HG02884 (cell line): ENCODE measurements around the gene C1orf105.
"Not testable (repeated sequence)": the region's sequence is repeated elsewhere in the genome, so short reads cannot be mapped to it uniquely, and the experiment has no call there.

ENCODE experiments used
- ATAC-seq: cut with Tn5 transposase; IDR thresholded peaks from one replicate; pipeline ENCODE4 v1.9.1; 2021; ENCODE audit warnings: mild to moderate bottlenecking, moderate library complexity; ENCODE audit not compliant: unreplicated experiment

C1orf105 gene

GRCh38 chr1:172484252-172484651 is 63.8 kb downstream of the C1orf105 start:
- ATAC-seq: no peak

- no peak for ATAC-seq
These were observed 65.1 kb downstream of the C1orf105 start for GRCh38 chr1:172485626-172486025.

GRCh38 chr1:172486805-172487454 is 66.4 kb downstream of the C1orf105 start:
- ATAC-seq: no peak

- ATAC-seq: no peak
These were observed 67.1 kb downstream of the C1orf105 start for GRCh38 chr1:172487550-172487949.

- no peak for ATAC-seq
These were observed 67.9 kb downstream of the C1orf105 start for GRCh38 chr1:172488393-172488792.

GRCh38 chr1:172489847-172490246 is 69.4 kb downstream of the C1orf105 start:
- ATAC-seq: no peak

GRCh38 chr1:172492421-172492820 is 71.9 kb downstream of the C1orf105 start:
- no peak for ATAC-seq

- no peak for ATAC-seq
These were observed 73.7 kb downstream of the C1orf105 start for GRCh38 chr1:172494166-172494565.

- not testable (repeated sequence) for ATAC-seq
These were observed 75.6 kb downstream of the C1orf105 start for GRCh38 chr1:172496127-172496526.

GRCh38 chr1:172496678-172497077 is 76.2 kb downstream of the C1orf105 start:
- ATAC-seq: no peak

GRCh38 chr1:172497230-172497629 is 76.7 kb downstream of the C1orf105 start:
- no peak for ATAC-seq

GRCh38 chr1:172498857-172499256 is 78.4 kb downstream of the C1orf105 start:
- no peak for ATAC-seq

- no peak for ATAC-seq
These were observed 79.2 kb downstream of the C1orf105 start for GRCh38 chr1:172499636-172500141.

GRCh38 chr1:172500207-172500606 is 79.7 kb downstream of the C1orf105 start:
- no peak for ATAC-seq

GRCh38 chr1:172507741-172508140 is 87.3 kb downstream of the C1orf105 start:
- ATAC-seq: no peak

GRCh38 chr1:172510479-172510878 is 90.0 kb downstream of the C1orf105 start:
- no peak for ATAC-seq

GRCh38 chr1:172512591-172512990 is 92.1 kb downstream of the C1orf105 start:
- no peak for ATAC-seq

GRCh38 chr1:172513479-172513878 is 93.0 kb downstream of the C1orf105 start:
- ATAC-seq: no peak

GRCh38 chr1:172514108-172514507 is 93.6 kb downstream of the C1orf105 start:
- ATAC-seq: no peak

GRCh38 chr1:172515436-172515835 is 95.0 kb downstream of the C1orf105 start:
- no peak for ATAC-seq

- ATAC-seq: no peak
These were observed 95.4 kb downstream of the C1orf105 start for GRCh38 chr1:172515927-172516326.

GRCh38 chr1:172517081-172517480 is 96.6 kb downstream of the C1orf105 start:
- no peak for ATAC-seq

- ATAC-seq: no peak
These were observed 97.1 kb downstream of the C1orf105 start for GRCh38 chr1:172517545-172517944.
